GM12874 (cell line): ENCODE measurements around the gene EYA2.

Experiments
- CTCF ChIP-seq: IDR thresholded peaks from 2 replicates; pipeline ENCODE4 v1.5.1; 2011; ENCODE audit warnings: low read depth, mild to moderate bottlenecking, control low read depth, low read length, moderate library complexity; ENCODE audit not compliant: insufficient read depth

EYA2 gene

GRCh38 chr20:46998477-46999240 is 104.0 kb downstream of the EYA2 start:
- TF ChIP-seq CTCF: no peak

- TF ChIP-seq CTCF: no peak
Observed at GRCh38 chr20:46999801-47000465, 105.3 kb downstream of the EYA2 start.

GRCh38 chr20:47003223-47003622 is 108.6 kb downstream of the EYA2 start:
- TF ChIP-seq CTCF: no peak

- TF ChIP-seq CTCF: no peak
Observed at GRCh38 chr20:47004179-47004578, 109.5 kb downstream of the EYA2 start.

- TF ChIP-seq CTCF: no peak
Observed at GRCh38 chr20:47007826-47008655, 113.4 kb downstream of the EYA2 start.

- no peak for TF ChIP-seq CTCF
Observed at GRCh38 chr20:47008842-47009518, 114.3 kb downstream of the EYA2 start.
